ENCODE data around the gene CAGE1. TPM values are rescaled to one million over a fixed set of nuclear protein-coding genes. Genes with fewer than 3 reads are reported as not detected.

Gene CAGE1
- total RNA-seq, 1 donor from 2014 or later = under 0.01 TPM

GRCh38 chr6:7309050-7309449 is 80.5 kb downstream of the CAGE1 start:
- no peak for DNase-seq

- DNase-seq = no peak
Observed at GRCh38 chr6:7307533-7307932, 82.0 kb downstream of the CAGE1 start.

- no peak for DNase-seq
Observed at GRCh38 chr6:7304821-7305220, 84.7 kb downstream of the CAGE1 start.

- DNase-seq = no peak
Observed at GRCh38 chr6:7301702-7302101, 87.8 kb downstream of the CAGE1 start.

GRCh38 chr6:7300926-7301325 is 88.6 kb downstream of the CAGE1 start:
- no peak for DNase-seq

GRCh38 chr6:7298113-7298512 is 91.4 kb downstream of the CAGE1 start:
- no peak for DNase-seq

- no peak for DNase-seq
Observed at GRCh38 chr6:7296602-7297001, 92.9 kb downstream of the CAGE1 start.

GRCh38 chr6:7295916-7296315 is 93.6 kb downstream of the CAGE1 start:
- no peak for DNase-seq

GRCh38 chr6:7292596-7293255 is 96.8 kb downstream of the CAGE1 start:
- no peak for DNase-seq

GRCh38 chr6:7290079-7290478 is 99.5 kb downstream of the CAGE1 start:
- no peak for DNase-seq

GRCh38 chr6:7285416-7285815 is 104.1 kb downstream of the CAGE1 start:
- DNase-seq = no peak

- no peak for DNase-seq
Observed at GRCh38 chr6:7283676-7284075, 105.9 kb downstream of the CAGE1 start.

- no peak for DNase-seq
Observed at GRCh38 chr6:7282097-7282906, 107.2 kb downstream of the CAGE1 start.

Other genes with a start within 250 kb of the CAGE1 start
- 50.1 TPM for gene SSR1, start 76.5 kb downstream of the CAGE1 start, total RNA-seq
- 31.5 TPM for gene RIOK1, start 66 bp upstream of the CAGE1 start, total RNA-seq
- gene DSP, start 151.9 kb upstream of the CAGE1 start, total RNA-seq = 7.6 TPM
- gene SNRNP48, start 200.5 kb upstream of the CAGE1 start, total RNA-seq = 24.0 TPM

Data from occipital lobe (tissue), 2 donors.